HEK293 (cell line): ENCODE data around the gene SLC7A4.
A peak's percentile ranks its signal among the peaks of the same experiment; 100 is the strongest.

Source experiments
- KLF16 ChIP-seq: fragments of 450-650 bp; formaldehyde crosslinking; IDR thresholded peaks from 2 replicates; pipeline ENCODE4 v1.5.1; 2017; ENCODE audit warnings: missing biosample characterization, missing genetic modification characterization
- KLF8 ChIP-seq: fragments of 450-650 bp; formaldehyde crosslinking; IDR thresholded peaks from 2 replicates; pipeline ENCODE4 v1.5.1; 2016; ENCODE audit warnings: missing biosample characterization, missing genetic modification characterization
- KLF9 ChIP-seq: fragments of 450-650 bp; formaldehyde crosslinking; IDR thresholded peaks from 2 replicates; pipeline ENCODE4 v1.5.1; 2016; ENCODE audit warnings: missing biosample characterization, missing genetic modification characterization, low read depth
- SCRT1 ChIP-seq: fragments of 450-650 bp; formaldehyde crosslinking; IDR thresholded peaks from 2 replicates; pipeline ENCODE4 v1.5.1; 2016; ENCODE audit warnings: missing biosample characterization, missing genetic modification characterization, borderline replicate concordance
- SCRT2 ChIP-seq: fragments of 450-650 bp; formaldehyde crosslinking; IDR thresholded peaks from 2 replicates; pipeline ENCODE4 v1.5.1; 2016; ENCODE audit warnings: missing biosample characterization, missing genetic modification characterization
- SP7 ChIP-seq: fragments of 450-650 bp; formaldehyde crosslinking; IDR thresholded peaks from 2 replicates; pipeline ENCODE4 v1.5.1; 2016; ENCODE audit warnings: missing biosample characterization, missing genetic modification characterization
- TCF7L2 ChIP-seq: IDR thresholded peaks from 2 replicates; pipeline ENCODE4 v1.6.1; 2011; ENCODE audit warnings: low read depth, mild to moderate bottlenecking, inconsistent platforms, low read length, moderate library complexity, borderline replicate concordance
- WT1 ChIP-seq: fragments of 450-650 bp; formaldehyde crosslinking; IDR thresholded peaks from 2 replicates; pipeline ENCODE4 v1.5.1; 2016; ENCODE audit warnings: missing biosample characterization, missing genetic modification characterization
- YY1 ChIP-seq: fragments of 450-650 bp; formaldehyde crosslinking; IDR thresholded peaks from 2 replicates; pipeline ENCODE4 v1.5.1; 2018; ENCODE audit warnings: missing biosample characterization, missing genetic modification characterization
- ZBTB1 ChIP-seq: fragments of 450-650 bp; formaldehyde crosslinking; IDR thresholded peaks from 2 replicates; pipeline ENCODE4 v1.5.1; 2016; ENCODE audit warnings: missing biosample characterization, missing genetic modification characterization
- ZEB2 ChIP-seq: fragments of 450-650 bp; formaldehyde crosslinking; IDR thresholded peaks from 2 replicates; pipeline ENCODE4 v1.5.1; 2016; ENCODE audit warnings: missing biosample characterization, missing genetic modification characterization
- ZIC2 ChIP-seq: fragments of 450-650 bp; formaldehyde crosslinking; IDR thresholded peaks from 2 replicates; pipeline ENCODE4 v1.5.1; 2016; ENCODE audit warnings: missing biosample characterization, missing genetic modification characterization
- ZNF2 ChIP-seq: fragments of 450-650 bp; formaldehyde crosslinking; IDR thresholded peaks from 2 replicates; pipeline ENCODE4 v1.5.1; 2016; ENCODE audit warnings: missing biosample characterization, missing genetic modification characterization
- ZNF239 ChIP-seq: fragments of 450-650 bp; formaldehyde crosslinking; IDR thresholded peaks from 2 replicates; pipeline ENCODE4 v1.5.1; 2016; ENCODE audit warnings: missing biosample characterization, missing genetic modification characterization
- ZNF324 ChIP-seq: fragments of 450-650 bp; formaldehyde crosslinking; IDR thresholded peaks from 2 replicates; pipeline ENCODE4 v1.5.1; 2016; ENCODE audit warnings: missing biosample characterization, missing genetic modification characterization
- ZNF341 ChIP-seq: fragments of 450-650 bp; formaldehyde crosslinking; IDR thresholded peaks from 2 replicates; pipeline ENCODE4; 2016; ENCODE audit warnings: low read depth, missing biosample characterization, missing genetic modification characterization
- ZNF404 ChIP-seq: fragments of 450-650 bp; formaldehyde crosslinking; IDR thresholded peaks from 2 replicates; pipeline ENCODE4 v1.5.1; 2017; ENCODE audit warnings: missing biosample characterization, missing genetic modification characterization
- ZNF501 ChIP-seq: fragments of 450-650 bp; formaldehyde crosslinking; IDR thresholded peaks from 2 replicates; pipeline ENCODE4 v1.5.1; 2016; ENCODE audit warnings: missing biosample characterization, missing genetic modification characterization
- ZNF629 ChIP-seq: fragments of 450-650 bp; formaldehyde crosslinking; IDR thresholded peaks from 2 replicates; pipeline ENCODE4 v1.5.1; 2017; ENCODE audit warnings: missing biosample characterization, missing genetic modification characterization
- ZNF660 ChIP-seq: fragments of 450-650 bp; IDR thresholded peaks from 2 replicates; pipeline ENCODE4 v1.5.1; 2018; ENCODE audit warnings: missing biosample characterization, mild to moderate bottlenecking, missing genetic modification characterization
- ZNF792 ChIP-seq: fragments of 450-650 bp; formaldehyde crosslinking; IDR thresholded peaks from 2 replicates; pipeline ENCODE4 v1.5.1; 2016; ENCODE audit warnings: missing biosample characterization, missing genetic modification characterization
- ZNF843 ChIP-seq: fragments of 450-650 bp; formaldehyde crosslinking; IDR thresholded peaks from 2 replicates; pipeline ENCODE4 v1.5.1; 2016; ENCODE audit warnings: missing biosample characterization, missing genetic modification characterization
- ZSCAN23 ChIP-seq: fragments of 450-650 bp; formaldehyde crosslinking; IDR thresholded peaks from 2 replicates; pipeline ENCODE4 v1.5.1; 2016; ENCODE audit warnings: missing biosample characterization, missing genetic modification characterization
- TF ChIP-seq, protein P1 (sequence below): fragments of 450-650 bp; formaldehyde crosslinking; IDR thresholded peaks from 2 replicates; pipeline ENCODE4 v1.5.1; 2016; ENCODE audit warnings: missing biosample characterization, missing genetic modification characterization
- TF ChIP-seq, protein P2 (sequence below): fragments of 450-650 bp; formaldehyde crosslinking; IDR thresholded peaks from 2 replicates; pipeline ENCODE4 v1.5.0; 2017; ENCODE audit warnings: missing biosample characterization, missing genetic modification characterization, borderline replicate concordance
- TF ChIP-seq, protein P3 (sequence below): fragments of 450-650 bp; formaldehyde crosslinking; IDR thresholded peaks from 2 replicates; pipeline ENCODE4 v1.5.1; 2016; ENCODE audit warnings: missing biosample characterization, missing genetic modification characterization
- TF ChIP-seq, protein P4 (sequence below): fragments of 450-650 bp; formaldehyde crosslinking; IDR thresholded peaks from 2 replicates; pipeline ENCODE4 v1.5.1; 2016; ENCODE audit warnings: missing biosample characterization, missing genetic modification characterization
- TF ChIP-seq, protein P5 (sequence below): fragments of 450-650 bp; formaldehyde crosslinking; conservative IDR thresholded peaks from 2 replicates; pipeline ENCODE4 v1.5.1; 2016; ENCODE audit warnings: low read depth, missing biosample characterization, missing genetic modification characterization

The SLC7A4 gene

DNA sequence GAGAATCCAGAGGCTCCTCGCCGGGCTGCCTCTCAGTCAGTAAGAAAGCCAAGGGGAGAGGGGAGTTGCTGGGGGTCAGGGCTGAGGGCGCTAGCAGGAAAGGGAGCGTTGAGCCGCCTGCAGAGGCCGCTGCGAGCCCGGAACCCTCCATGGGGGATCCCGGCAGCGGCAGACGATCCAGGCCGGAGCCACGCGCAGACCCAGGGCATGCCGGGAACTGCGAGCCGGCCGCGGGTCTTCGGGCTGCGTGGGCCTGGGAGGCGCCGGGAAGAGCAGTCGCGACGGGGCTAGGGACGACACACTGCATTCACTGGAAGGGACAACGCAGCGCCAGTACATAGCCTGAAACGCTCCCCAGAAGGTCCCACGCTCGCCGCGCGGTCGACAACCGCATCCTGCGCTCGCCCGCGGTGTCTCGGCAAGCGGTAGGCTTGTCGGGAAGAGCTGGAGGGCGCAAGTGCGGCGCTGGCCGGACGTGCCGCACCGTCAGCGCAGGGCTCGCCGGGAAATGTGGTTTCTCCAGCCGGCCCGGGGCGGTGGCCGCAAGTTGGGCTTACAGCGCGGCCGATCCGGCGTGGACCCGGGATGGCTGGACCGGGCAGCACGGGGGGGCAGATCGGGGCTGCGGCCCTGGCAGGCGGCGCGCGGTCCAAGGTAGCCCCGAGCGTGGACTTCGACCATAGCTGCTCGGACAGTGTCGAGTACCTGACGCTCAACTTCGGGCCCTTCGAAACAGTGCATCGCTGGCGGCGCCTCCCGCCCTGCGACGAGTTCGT lies 50.4 kb downstream of the SLC7A4 start, which contains the start of gene LZTR1 (continued):
- TF ChIP-seq, protein P1, sequence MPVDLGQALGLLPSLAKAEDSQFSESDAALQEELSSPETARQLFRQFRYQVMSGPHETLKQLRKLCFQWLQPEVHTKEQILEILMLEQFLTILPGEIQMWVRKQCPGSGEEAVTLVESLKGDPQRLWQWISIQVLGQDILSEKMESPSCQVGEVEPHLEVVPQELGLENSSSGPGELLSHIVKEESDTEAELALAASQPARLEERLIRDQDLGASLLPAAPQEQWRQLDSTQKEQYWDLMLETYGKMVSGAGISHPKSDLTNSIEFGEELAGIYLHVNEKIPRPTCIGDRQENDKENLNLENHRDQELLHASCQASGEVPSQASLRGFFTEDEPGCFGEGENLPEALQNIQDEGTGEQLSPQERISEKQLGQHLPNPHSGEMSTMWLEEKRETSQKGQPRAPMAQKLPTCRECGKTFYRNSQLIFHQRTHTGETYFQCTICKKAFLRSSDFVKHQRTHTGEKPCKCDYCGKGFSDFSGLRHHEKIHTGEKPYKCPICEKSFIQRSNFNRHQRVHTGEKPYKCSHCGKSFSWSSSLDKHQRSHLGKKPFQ (tag by site-specific recombination) = 0 out of 2 replicates have a peak, but pooled peaks have one; percentile 38
- TF ChIP-seq ZSCAN23 (tag by site-specific recombination) = peak; percentile 91
- peak; percentile 98 for TF ChIP-seq ZNF501
- TF ChIP-seq, protein P2, sequence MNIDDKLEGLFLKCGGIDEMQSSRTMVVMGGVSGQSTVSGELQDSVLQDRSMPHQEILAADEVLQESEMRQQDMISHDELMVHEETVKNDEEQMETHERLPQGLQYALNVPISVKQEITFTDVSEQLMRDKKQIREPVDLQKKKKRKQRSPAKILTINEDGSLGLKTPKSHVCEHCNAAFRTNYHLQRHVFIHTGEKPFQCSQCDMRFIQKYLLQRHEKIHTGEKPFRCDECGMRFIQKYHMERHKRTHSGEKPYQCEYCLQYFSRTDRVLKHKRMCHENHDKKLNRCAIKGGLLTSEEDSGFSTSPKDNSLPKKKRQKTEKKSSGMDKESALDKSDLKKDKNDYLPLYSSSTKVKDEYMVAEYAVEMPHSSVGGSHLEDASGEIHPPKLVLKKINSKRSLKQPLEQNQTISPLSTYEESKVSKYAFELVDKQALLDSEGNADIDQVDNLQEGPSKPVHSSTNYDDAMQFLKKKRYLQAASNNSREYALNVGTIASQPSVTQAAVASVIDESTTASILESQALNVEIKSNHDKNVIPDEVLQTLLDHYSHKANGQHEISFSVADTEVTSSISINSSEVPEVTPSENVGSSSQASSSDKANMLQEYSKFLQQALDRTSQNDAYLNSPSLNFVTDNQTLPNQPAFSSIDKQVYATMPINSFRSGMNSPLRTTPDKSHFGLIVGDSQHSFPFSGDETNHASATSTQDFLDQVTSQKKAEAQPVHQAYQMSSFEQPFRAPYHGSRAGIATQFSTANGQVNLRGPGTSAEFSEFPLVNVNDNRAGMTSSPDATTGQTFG (tag by site-specific recombination) = peak; percentile 16; the same call in 1 of the 2 replicates
- peak; percentile 73 for TF ChIP-seq YY1
- TF ChIP-seq, protein P3, sequence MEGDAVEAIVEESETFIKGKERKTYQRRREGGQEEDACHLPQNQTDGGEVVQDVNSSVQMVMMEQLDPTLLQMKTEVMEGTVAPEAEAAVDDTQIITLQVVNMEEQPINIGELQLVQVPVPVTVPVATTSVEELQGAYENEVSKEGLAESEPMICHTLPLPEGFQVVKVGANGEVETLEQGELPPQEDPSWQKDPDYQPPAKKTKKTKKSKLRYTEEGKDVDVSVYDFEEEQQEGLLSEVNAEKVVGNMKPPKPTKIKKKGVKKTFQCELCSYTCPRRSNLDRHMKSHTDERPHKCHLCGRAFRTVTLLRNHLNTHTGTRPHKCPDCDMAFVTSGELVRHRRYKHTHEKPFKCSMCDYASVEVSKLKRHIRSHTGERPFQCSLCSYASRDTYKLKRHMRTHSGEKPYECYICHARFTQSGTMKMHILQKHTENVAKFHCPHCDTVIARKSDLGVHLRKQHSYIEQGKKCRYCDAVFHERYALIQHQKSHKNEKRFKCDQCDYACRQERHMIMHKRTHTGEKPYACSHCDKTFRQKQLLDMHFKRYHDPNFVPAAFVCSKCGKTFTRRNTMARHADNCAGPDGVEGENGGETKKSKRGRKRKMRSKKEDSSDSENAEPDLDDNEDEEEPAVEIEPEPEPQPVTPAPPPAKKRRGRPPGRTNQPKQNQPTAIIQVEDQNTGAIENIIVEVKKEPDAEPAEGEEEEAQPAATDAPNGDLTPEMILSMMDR (tag by site-specific recombination) = peak; percentile 92
- TF ChIP-seq ZNF324 (tag by site-specific recombination) = peak; percentile 94
- TF ChIP-seq SCRT2 (tag by site-specific recombination) = peak; percentile 32; the same call in 1 of the 2 replicates
- peak; percentile 95 for TF ChIP-seq ZBTB1 (tag by site-specific recombination)
- peak; percentile 95 for TF ChIP-seq ZNF341 (tag by site-specific recombination)
- peak; percentile 93 for TF ChIP-seq ZNF2
- TF ChIP-seq, protein P4, sequence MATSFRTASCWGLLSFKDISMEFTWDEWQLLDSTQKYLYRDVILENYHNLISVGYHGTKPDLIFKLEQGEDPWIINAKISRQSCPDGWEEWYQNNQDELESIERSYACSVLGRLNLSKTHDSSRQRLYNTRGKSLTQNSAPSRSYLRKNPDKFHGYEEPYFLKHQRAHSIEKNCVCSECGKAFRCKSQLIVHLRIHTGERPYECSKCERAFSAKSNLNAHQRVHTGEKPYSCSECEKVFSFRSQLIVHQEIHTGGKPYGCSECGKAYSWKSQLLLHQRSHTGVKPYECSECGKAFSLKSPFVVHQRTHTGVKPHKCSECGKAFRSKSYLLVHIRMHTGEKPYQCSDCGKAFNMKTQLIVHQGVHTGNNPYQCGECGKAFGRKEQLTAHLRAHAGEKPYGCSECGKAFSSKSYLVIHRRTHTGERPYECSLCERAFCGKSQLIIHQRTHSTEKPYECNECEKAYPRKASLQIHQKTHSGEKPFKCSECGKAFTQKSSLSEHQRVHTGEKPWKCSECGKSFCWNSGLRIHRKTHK (tag by site-specific recombination) = no peak
- TF ChIP-seq WT1 = 0 out of 2 replicates have a peak, but pooled peaks have one; percentile 59
- no peak for TF ChIP-seq TCF7L2
- TF ChIP-seq ZNF404 (tag by site-specific recombination) = no peak
- no peak for TF ChIP-seq SCRT1
- TF ChIP-seq, protein P5, sequence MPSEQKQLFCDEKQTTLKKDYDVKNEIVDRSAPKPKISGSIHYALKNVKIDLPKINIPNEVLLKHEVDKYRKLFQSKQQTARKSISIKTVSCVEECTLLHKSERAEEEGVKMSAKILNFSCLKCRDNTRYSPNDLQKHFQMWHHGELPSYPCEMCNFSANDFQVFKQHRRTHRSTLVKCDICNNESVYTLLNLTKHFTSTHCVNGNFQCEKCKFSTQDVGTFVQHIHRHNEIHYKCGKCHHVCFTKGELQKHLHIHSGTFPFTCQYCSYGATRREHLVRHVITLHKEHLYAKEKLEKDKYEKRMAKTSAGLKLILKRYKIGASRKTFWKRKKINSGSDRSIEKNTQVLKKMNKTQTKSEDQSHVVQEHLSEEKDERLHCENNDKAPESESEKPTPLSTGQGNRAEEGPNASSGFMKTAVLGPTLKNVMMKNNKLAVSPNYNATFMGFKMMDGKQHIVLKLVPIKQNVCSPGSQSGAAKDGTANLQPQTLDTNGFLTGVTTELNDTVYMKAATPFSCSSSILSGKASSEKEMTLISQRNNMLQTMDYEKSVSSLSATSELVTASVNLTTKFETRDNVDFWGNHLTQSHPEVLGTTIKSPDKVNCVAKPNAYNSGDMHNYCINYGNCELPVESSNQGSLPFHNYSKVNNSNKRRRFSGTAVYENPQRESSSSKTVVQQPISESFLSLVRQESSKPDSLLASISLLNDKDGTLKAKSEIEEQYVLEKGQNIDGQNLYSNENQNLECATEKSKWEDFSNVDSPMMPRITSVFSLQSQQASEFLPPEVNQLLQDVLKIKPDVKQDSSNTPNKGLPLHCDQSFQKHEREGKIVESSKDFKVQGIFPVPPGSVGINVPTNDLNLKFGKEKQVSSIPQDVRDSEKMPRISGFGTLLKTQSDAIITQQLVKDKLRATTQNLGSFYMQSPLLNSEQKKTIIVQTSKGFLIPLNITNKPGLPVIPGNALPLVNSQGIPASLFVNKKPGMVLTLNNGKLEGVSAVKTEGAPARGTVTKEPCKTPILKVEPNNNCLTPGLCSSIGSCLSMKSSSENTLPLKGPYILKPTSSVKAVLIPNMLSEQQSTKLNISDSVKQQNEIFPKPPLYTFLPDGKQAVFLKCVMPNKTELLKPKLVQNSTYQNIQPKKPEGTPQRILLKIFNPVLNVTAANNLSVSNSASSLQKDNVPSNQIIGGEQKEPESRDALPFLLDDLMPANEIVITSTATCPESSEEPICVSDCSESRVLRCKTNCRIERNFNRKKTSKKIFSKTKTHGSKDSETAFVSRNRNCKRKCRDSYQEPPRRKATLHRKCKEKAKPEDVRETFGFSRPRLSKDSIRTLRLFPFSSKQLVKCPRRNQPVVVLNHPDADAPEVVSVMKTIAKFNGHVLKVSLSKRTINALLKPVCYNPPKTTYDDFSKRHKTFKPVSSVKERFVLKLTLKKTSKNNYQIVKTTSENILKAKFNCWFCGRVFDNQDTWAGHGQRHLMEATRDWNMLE (tag by site-specific recombination) = peak; percentile 51; the same call in 1 of the 2 replicates
- TF ChIP-seq KLF9 (tag by site-specific recombination) = no peak; the same call in 1 of the 2 replicates
- TF ChIP-seq KLF8 = peak; percentile 86; the same call in 1 of the 2 replicates
- peak; percentile 73 for TF ChIP-seq ZNF629 (tag by site-specific recombination)
- peak; percentile 57; the same call in 1 of the 2 replicates for TF ChIP-seq ZNF660 (tag by site-specific recombination)
- TF ChIP-seq KLF16 (tag by site-specific recombination) = peak; percentile 77
- TF ChIP-seq ZNF792 (tag by site-specific recombination) = 0 out of 2 replicates have a peak, but pooled peaks have one; percentile 59
- TF ChIP-seq ZEB2 (tag by site-specific recombination) = peak; percentile 95
- TF ChIP-seq SP7 = peak; percentile 93
- peak; percentile 80 for TF ChIP-seq ZIC2 (tag by site-specific recombination)
- TF ChIP-seq ZNF843 = peak; percentile 78; the same call in 1 of the 2 replicates
- peak; percentile 13; the same call in 1 of the 2 replicates for TF ChIP-seq ZNF239 (tag by site-specific recombination)
